Bronchial epithelial cell (primary cell): ENCODE results near the gene ZNF362. TPM values are rescaled to one million over a fixed set of nuclear protein-coding genes. Genes with fewer than 3 reads are reported as not detected.

Experiments used
- DNase-seq: peaks from one replicate; pipeline ENCODE4 v3.0.0-alpha.2; 2010; ENCODE audit warnings: low read depth
- FAIRE-seq: peaks from 2 replicates; lab custom pipeline; 2011; peaks lifted over from hg19 to GRCh38; lab: Jason Lieb, UNC
- H3K27me3 ChIP-seq: 2 replicates; pipeline ENCODE4 v1.5.1; 2011; ENCODE audit warnings: low read length; ENCODE audit not compliant: control insufficient read depth, insufficient read depth
- H3K36me3 ChIP-seq: 2 replicates; pipeline ENCODE4 v1.5.1; 2011; ENCODE audit warnings: low read length; ENCODE audit not compliant: control insufficient read depth, insufficient read depth
- H3K4me3 ChIP-seq: 2 replicates; pipeline ENCODE4 v1.5.1; 2011; ENCODE audit warnings: mild to moderate bottlenecking, low read depth, low read length, control low read depth
- total RNA-seq: library from RNA; depleted of rRNA; stranded (reverse); fragments of >200 nt; gene quantifications from 2 replicates; pipeline ENCODE4 v1.2.1, GENCODE V29; 2014
- TF ChIP-seq, protein P1 (sequence below): IDR thresholded peaks from 2 replicates; pipeline ENCODE4 v1.5.1; 2011; ENCODE audit warnings: mild to moderate bottlenecking, moderate library complexity, low read length, control low read depth, inconsistent platforms; ENCODE audit not compliant: insufficient read depth, severe bottlenecking

The ZNF362 gene
- total RNA-seq, 1 donor from 2014 or later: 1.1 TPM

DNA sequence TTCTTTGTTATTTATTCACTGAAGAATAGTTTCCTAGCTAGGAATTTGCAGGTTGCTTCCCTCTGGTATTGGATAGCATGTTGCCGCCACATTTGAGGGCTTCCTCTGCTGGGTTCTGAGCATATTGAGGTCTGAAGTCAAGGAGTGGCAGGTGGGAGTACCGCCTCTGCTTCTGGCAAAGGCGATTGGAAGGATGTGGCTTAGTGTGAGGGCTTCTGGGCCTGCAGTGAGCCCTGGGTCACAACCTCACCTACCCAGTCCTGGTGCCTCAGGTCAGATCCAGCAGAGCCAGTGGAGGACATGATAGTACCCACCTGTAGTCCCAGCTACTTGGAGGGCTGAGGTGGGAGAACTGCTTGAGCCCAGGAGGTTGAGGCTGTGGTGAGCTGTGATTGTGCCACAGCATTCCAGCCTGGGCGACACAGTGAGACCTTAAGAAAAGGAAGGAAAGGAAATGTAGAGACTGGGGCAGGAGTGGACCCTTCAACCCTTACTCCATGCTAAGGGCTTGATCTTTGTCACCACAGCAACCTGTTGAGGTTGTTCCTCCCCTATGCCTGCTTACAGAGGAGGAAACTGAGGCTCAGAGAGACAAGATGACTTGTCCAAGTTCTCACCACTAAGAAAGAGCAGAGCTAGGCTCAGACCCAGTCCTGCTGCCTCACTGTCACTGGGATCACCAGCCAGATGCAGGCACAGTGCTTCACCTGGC, 41.8 kb downstream of the ZNF362 start:
- Histone ChIP-seq H3K36me3 (peaks cover 4% of the 10 kb centered on the region), H3K4me3 (no peak overlapping the region), H3K27me3 (no peaks in the 10 kb centered on the region)
- DNase-seq (no peak), FAIRE-seq (peak; percentile 23)
- TF ChIP-seq, protein P1, sequence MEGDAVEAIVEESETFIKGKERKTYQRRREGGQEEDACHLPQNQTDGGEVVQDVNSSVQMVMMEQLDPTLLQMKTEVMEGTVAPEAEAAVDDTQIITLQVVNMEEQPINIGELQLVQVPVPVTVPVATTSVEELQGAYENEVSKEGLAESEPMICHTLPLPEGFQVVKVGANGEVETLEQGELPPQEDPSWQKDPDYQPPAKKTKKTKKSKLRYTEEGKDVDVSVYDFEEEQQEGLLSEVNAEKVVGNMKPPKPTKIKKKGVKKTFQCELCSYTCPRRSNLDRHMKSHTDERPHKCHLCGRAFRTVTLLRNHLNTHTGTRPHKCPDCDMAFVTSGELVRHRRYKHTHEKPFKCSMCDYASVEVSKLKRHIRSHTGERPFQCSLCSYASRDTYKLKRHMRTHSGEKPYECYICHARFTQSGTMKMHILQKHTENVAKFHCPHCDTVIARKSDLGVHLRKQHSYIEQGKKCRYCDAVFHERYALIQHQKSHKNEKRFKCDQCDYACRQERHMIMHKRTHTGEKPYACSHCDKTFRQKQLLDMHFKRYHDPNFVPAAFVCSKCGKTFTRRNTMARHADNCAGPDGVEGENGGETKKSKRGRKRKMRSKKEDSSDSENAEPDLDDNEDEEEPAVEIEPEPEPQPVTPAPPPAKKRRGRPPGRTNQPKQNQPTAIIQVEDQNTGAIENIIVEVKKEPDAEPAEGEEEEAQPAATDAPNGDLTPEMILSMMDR: no peak

DNA sequence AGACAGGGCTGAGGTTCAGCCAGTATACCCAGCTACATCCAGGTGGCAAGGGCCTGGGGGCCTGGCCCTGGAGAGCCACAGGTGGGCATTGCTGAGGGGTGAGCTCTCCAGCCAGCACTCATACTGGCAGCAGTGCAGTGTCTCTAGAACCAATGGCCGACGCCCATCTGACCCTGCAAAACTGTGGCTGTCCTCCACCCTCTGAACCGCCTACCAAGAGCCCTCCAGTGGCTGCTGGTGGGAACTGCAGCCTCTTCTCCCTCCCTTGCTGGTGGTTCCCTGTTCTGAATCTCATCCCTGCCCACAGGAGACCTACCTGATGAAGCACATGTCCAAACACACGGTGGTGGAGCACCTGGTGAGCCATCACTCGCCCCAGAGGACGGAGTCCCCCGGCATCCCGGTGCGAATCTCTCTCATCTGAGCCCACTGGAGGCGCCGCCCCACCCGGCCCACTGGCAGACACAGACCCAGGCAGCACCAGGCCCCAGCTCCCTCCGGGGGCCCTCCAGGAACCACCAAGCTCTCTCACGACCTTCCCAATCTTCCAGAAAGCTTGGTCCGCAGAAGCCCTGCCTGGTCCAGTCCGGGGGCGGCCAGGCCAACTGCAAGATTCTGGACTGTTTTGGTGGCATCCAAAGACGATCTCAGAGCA, 42.5 kb downstream of the ZNF362 start:
- FAIRE-seq: no peak
- TF ChIP-seq, protein P1: peak; percentile 91
- no peak overlapping the region for H3K4me3 ChIP-seq
- peak; percentile 37 for DNase-seq
- peaks cover 4% of the 10 kb centered on the region for H3K36me3 ChIP-seq
- H3K27me3 ChIP-seq: no peaks in the 10 kb centered on the region

DNA sequence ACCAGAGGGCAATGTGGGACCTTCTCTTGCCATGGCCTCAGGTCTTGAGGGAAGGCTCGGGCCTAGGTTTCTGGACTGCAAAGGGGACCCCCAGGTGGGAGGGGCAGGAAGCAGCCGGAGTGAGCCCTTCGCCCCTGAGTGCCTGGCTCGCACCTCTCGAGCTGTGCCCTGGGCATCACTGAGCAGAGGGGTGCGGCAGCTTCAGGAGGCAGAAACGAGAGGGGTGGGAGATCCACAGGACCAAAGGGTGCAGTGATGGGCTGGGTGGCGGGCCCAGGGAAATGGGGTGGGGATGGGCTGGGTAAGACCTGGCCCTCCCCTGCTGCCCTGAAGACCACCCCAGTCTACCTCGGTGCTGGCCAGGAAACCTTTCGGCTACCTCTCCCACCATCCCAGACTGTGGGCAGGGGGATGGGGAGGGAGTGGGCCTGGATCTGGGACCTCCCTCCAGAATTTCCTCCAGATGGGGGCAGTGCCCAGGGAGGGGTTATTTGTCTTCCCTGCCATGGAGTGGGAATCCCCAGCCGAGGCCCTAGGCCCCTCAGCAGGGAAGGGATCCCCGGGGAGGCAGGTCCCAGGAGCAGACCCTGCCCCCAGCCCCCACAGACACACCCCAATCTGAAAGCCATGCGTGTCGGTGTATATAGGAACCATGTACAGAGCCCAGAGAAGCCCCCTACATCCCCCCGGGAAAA, 43.3 kb downstream of the ZNF362 start:
- Histone ChIP-seq H3K27me3 (no peaks in the 10 kb centered on the region), H3K36me3 (peaks cover 4% of the 10 kb centered on the region), H3K4me3 (no peak overlapping the region)
- TF ChIP-seq, protein P1: no peak
- no peak for DNase-seq
- no peak for FAIRE-seq

DNA sequence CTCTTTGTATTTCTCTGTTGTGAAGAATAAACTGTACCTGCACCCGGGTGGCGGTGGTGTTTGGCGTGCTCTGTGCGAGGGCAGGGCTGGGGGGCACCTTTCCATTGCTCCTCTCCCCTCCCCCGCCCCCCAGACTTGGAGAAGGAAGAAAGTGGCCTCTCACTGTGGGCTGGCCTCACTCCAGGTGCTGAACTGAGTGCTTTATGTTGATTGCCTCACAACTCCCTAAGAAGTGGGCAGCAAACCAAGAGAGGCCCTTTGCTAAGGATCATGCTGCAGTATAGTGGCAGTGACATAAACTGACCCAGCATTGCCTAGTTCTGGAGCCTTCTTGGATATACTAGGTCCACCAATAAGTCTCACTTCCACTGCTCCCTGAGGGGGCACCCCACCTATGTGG, 44.4 kb downstream of the ZNF362 start:
- TF ChIP-seq, protein P1: no peak
- Histone ChIP-seq H3K4me3 (no peak overlapping the region), H3K27me3 (no peaks in the 10 kb centered on the region), H3K36me3 (peaks cover 1% of the 10 kb centered on the region)
- DNase-seq: no peak
- FAIRE-seq: no peak

DNA sequence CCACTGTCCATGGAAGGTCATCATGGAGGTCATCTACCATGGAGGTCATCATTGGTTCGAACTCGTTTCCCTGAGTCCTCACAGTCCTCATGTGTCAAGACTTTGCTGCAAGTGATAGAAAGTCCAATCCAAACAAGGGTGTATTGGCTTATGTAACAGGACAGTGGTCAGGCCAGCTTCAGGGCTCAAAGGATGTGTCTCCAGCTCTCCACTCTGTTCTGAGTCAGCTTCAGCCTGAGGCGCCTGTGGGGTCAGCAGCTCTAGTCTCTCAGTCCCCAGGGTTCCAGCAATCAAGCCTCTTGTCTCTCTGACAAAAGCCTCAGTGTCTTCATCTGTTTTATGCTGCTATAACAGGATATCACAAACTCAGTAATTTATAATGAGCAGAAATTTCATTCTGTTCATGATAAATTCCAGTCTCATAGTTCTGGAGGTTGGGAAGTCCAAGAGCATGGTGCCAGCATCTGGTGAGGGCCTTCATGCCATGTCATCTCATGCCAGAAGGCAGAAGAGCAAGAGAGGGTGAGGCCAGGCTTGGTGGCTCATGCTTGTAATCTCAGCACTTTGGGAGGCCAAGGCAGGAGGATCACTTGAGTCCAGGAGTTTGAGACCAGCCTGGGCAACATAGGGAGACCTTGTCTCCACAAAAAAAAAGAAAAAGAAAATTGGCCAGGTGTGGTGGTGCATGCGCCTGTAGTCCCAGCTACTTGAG, 45.1 kb downstream of the ZNF362 start:
- TF ChIP-seq, protein P1: no peak

More for the DNA sequence above, 45.1 kb downstream of the ZNF362 start:
- Histone ChIP-seq H3K4me3 (no peak overlapping the region), H3K27me3 (peaks cover 3% of the 10 kb centered on the region), H3K36me3 (peaks cover 1% of the 10 kb centered on the region)
- no peak for DNase-seq
- peak; percentile 89 for FAIRE-seq
